ENCODE data around the gene MGLL. TPM values are rescaled to one million over a fixed set of nuclear protein-coding genes. Genes with fewer than 3 reads are reported as not detected.

The MGLL gene
- total RNA-seq, 2 experiments from 2014 or later: 19.2 to 21.6 TPM

DNA sequence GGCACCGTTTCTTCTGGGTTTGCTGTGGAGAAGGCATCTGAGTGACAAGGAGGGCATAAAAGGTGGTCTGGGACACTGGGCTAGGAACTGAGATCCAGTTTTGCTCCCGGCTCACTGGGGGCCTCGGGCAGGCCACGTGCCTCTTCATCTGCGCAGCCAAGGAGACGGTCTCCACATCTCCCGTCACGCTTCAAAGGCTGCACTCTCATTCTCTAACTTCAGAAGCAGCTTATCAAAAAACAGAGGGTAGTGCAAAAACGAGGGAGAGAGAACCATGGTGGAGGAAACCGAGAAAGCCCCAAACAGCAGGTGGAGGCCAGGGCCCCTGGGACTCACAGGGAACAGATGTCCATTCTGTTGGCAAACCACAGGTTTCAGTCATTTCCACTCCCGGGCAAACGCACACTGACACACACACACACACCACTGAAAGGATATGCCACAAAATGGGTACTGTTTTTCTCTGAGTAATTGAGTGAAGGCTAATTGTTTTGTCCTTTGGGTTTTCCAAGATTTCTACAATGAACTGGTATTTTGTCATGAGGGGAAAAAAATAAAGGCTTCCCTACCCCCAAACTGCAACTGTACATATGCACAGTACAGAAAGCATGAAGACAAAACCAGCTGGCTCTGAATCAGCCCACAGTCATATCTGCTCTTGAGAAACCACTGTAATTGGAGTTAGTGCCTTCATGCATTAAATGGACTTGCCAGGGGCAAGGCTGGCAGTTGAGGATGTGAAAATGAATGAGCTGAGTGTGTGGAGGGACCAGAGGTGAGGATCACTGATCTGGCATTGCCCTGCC, 71.9 kb downstream of the MGLL start:
- intact Hi-C loops (cut with micrococcal nuclease; ENCODE audit: unreplicated experiment): no loop called here
- Histone ChIP-seq H4K20me1 (ENCODE audit: insufficient read depth, low read length) (no peaks in the 10 kb centered on the region), H3K9me3 (ENCODE audit: low read length) (no peaks in the 10 kb centered on the region), H3K27ac (ENCODE audit: low read depth, low read length, poor library complexity, severe bottlenecking) (peak overlapping the region; percentile 29), H3K4me2 (ENCODE audit: low read length) (peak overlapping the region; percentile 54), H3K36me3 (ENCODE audit: insufficient read depth, low read length) (no peaks in the 10 kb centered on the region), H3K9me2 (ENCODE audit: insufficient read depth, low read length) (no peaks in the 10 kb centered on the region), H3K4me3 (ENCODE audit: low read depth, low read length, poor library complexity, severe bottlenecking) (no peak overlapping the region), H2AFZ (ENCODE audit: low read length) (peak overlapping the region; percentile 40), H3K79me2 (ENCODE audit: insufficient read depth, low read depth, low read length) (no peaks in the 10 kb centered on the region), H3K4me1 (ENCODE audit: insufficient read depth, low read length, poor library complexity, severe bottlenecking) (peaks cover 26% of the 10 kb centered on the region)
- POLR2A ChIA-PET: interaction anchor here (0.5 to 2.9 kb wide), 4 partner anchors 12 to 141 kb away, joined by 3 to 8 read pairs (median 6); no protein-coding TSS in a partner anchor
- no TSS peak for BruUV-seq (replicated peaks)
- TF ChIP-seq EZH2phosphoT487 (IDR thresholded peaks at IDR 0.05; ENCODE audit: borderline replicate concordance, low read depth, low read length): no peak
- TF ChIP-seq, protein P1, sequence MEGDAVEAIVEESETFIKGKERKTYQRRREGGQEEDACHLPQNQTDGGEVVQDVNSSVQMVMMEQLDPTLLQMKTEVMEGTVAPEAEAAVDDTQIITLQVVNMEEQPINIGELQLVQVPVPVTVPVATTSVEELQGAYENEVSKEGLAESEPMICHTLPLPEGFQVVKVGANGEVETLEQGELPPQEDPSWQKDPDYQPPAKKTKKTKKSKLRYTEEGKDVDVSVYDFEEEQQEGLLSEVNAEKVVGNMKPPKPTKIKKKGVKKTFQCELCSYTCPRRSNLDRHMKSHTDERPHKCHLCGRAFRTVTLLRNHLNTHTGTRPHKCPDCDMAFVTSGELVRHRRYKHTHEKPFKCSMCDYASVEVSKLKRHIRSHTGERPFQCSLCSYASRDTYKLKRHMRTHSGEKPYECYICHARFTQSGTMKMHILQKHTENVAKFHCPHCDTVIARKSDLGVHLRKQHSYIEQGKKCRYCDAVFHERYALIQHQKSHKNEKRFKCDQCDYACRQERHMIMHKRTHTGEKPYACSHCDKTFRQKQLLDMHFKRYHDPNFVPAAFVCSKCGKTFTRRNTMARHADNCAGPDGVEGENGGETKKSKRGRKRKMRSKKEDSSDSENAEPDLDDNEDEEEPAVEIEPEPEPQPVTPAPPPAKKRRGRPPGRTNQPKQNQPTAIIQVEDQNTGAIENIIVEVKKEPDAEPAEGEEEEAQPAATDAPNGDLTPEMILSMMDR (conservative IDR thresholded peaks at IDR 0.05; ENCODE audit: low read length): no peak
- peak; percentile 60 for DNase-seq (ENCODE audit: low spot score)
- CTCF ChIA-PET (ENCODE audit: unreplicated experiment): interaction anchor here (0.5 kb wide), 1 partner anchor 1827 kb away, joined by 3 read pairs; no protein-coding TSS in a partner anchor

DNA sequence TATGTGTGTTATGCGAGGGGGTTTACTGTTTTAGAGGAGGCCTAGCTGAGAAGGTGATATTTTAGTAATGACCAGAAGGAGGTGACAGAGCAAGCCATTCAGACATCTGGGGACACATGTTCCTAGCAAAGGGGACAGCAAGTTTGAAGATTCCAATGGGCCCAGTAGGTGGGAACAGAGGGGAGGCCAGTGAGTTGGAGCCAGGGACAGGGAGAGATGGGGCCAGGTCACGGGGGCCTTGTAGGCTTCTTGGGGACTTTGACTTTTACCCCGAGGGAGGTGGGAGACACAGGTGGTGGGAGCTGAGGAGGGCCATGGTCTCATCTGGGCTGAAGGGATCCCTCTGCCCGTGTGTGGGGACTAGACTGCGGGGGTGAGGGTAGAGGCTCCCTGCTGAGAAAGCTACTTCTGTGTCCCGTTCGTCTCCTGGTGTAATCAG, 72.5 kb downstream of the MGLL start:
- ChIA-PET CTCF (ENCODE audit: unreplicated experiment) (no interaction called here), POLR2A (interaction anchor here (0.5 to 2.9 kb wide), 4 partner anchors 13 to 140 kb away, joined by 3 to 8 read pairs (median 6); no protein-coding TSS in a partner anchor)
- Histone ChIP-seq H3K9me2 (ENCODE audit: insufficient read depth, low read length) (no peaks in the 10 kb centered on the region), H3K4me1 (ENCODE audit: insufficient read depth, low read length, poor library complexity, severe bottlenecking) (peaks cover 26% of the 10 kb centered on the region), H4K20me1 (ENCODE audit: insufficient read depth, low read length) (no peaks in the 10 kb centered on the region), H3K79me2 (ENCODE audit: insufficient read depth, low read depth, low read length) (no peaks in the 10 kb centered on the region), H3K27ac (ENCODE audit: low read depth, low read length, poor library complexity, severe bottlenecking) (peak overlapping the region; percentile 29), H3K9me3 (ENCODE audit: low read length) (no peaks in the 10 kb centered on the region), H3K4me2 (ENCODE audit: low read length) (peak overlapping the region; percentile 54), H2AFZ (ENCODE audit: low read length) (peak overlapping the region; percentile 40; the same call in 1 of the 2 replicates), H3K4me3 (ENCODE audit: low read depth, low read length, poor library complexity, severe bottlenecking) (no peak overlapping the region), H3K36me3 (ENCODE audit: insufficient read depth, low read length) (no peaks in the 10 kb centered on the region)
- DNase-seq (ENCODE audit: low spot score): peak; percentile 47
- no peak for TF ChIP-seq EZH2phosphoT487 (IDR thresholded peaks at IDR 0.05; ENCODE audit: borderline replicate concordance, low read depth, low read length)
- TF ChIP-seq, protein P1 (conservative IDR thresholded peaks at IDR 0.05; ENCODE audit: low read length): peak; percentile 68
- intact Hi-C loops (cut with micrococcal nuclease; ENCODE audit: unreplicated experiment): no loop called here
- no TSS peak for BruUV-seq (replicated peaks)

Data from OCI-LY7 (cell line).